ENCODE results near the gene TMEM163. TPM values are rescaled to one million over a fixed set of nuclear protein-coding genes. Genes with fewer than 3 reads are reported as not detected.

The TMEM163 gene
- total and polyA plus RNA-seq, 2 of the 13 experiments (the other 11 are each of a cell fraction or from before 2014, with no cell fraction given), result 0.05 TPM; not detected in 1

DNA sequence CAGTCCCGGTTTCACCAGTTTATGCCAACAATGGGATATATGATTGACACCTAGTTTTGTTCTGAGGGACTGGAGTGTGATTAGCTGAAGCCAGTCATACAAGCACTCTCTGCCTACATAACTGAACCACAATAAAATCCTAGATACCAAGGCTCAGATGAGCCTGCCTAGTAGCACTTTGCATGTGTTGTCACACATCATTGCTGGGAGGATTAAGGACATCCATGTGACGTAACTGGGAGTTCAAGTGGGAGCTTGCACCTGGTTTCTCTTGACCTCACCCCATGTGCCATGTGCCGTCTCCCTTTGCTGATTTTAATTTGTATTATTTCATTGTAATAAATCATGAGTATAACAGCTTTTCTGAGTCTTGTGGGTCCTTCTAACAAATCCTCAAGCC is 90.3 kb downstream of the TMEM163 start:
- H3K4me3 ChIP-seq (replicated peaks in 1 of 3; ENCODE audit: insufficient read depth in 1 of 3, low read depth in 2 of 3, low read length in 3 of 3), result no peak overlapping the region
- in situ Hi-C loops (cut with HindIII; ENCODE audit: extremely low pct_ligation_motif_present, low pct_unique_long_range_greater_than_20kb) (no loop called here), intact Hi-C loops (cut with micrococcal nuclease; ENCODE audit: unreplicated experiment) (no loop called here)
- DNase-seq (ENCODE audit: low spot score) (no peak), FAIRE-seq (no peak), ATAC-seq (no peak)
- no peaks in the 10 kb centered on the region for H4K20me1 ChIP-seq (ENCODE audit: insufficient read depth, low read length)
- POLR2A ChIA-PET, result no interaction called here
- no peak overlapping the region for H2AFZ ChIP-seq (ENCODE audit: low read length)
- H3K79me2 ChIP-seq (ENCODE audit: insufficient read depth, low read length), result no peaks in the 10 kb centered on the region
- no peak for TF ChIP-seq SALL2 (CRISPR knock-in tag; IDR thresholded peaks at IDR 0.05)
- no peak for TF ChIP-seq MBD4 (IDR thresholded peaks at IDR 0.05; ENCODE audit: borderline replicate concordance, low read length)
- TF ChIP-seq, protein P1, sequence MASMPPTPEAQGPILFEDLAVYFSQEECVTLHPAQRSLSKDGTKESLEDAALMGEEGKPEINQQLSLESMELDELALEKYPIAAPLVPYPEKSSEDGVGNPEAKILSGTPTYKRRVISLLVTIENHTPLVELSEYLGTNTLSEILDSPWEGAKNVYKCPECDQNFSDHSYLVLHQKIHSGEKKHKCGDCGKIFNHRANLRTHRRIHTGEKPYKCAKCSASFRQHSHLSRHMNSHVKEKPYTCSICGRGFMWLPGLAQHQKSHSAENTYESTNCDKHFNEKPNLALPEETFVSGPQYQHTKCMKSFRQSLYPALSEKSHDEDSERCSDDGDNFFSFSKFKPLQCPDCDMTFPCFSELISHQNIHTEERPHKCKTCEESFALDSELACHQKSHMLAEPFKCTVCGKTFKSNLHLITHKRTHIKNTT (CRISPR knock-in tag; IDR thresholded peaks at IDR 0.05), result no peak
- TF ChIP-seq CREB1 (IDR thresholded peaks at IDR 0.05), result peak; percentile 63
- no peak for TF ChIP-seq CREB1 (CRISPR knock-in tag; IDR thresholded peaks at IDR 0.05)
- TF ChIP-seq ONECUT2 (CRISPR knock-in tag; IDR thresholded peaks at IDR 0.05), result no peak
- TF ChIP-seq, protein P2, sequence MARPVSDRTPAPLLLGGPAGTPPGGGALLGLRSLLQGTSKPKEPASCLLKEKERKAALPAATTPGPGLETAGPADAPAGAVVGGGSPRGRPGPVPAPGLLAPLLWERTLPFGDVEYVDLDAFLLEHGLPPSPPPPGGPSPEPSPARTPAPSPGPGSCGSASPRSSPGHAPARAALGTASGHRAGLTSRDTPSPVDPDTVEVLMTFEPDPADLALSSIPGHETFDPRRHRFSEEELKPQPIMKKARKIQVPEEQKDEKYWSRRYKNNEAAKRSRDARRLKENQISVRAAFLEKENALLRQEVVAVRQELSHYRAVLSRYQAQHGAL (CRISPR knock-in tag; IDR thresholded peaks at IDR 0.05; ENCODE audit: not compliant biosample characterization), result no peak
- TF ChIP-seq ZBTB38 (CRISPR knock-in tag; IDR thresholded peaks at IDR 0.05), result no peak
- TF ChIP-seq TRIM24 (CRISPR knock-in tag; IDR thresholded peaks at IDR 0.05), result no peak
- TF ChIP-seq, protein P3, sequence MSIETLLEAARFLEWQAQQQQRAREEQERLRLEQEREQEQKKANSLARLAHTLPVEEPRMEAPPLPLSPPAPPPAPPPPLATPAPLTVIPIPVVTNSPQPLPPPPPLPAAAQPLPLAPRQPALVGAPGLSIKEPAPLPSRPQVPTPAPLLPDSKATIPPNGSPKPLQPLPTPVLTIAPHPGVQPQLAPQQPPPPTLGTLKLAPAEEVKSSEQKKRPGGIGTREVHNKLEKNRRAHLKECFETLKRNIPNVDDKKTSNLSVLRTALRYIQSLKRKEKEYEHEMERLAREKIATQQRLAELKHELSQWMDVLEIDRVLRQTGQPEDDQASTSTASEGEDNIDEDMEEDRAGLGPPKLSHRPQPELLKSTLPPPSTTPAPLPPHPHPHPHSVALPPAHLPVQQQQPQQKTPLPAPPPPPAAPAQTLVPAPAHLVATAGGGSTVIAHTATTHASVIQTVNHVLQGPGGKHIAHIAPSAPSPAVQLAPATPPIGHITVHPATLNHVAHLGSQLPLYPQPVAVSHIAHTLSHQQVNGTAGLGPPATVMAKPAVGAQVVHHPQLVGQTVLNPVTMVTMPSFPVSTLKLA (IDR thresholded peaks at IDR 0.05), result peak; percentile 63
- 19% methylated on average over 3 of the region's 3 CpGs for WGBS (ENCODE audit: low lambda C conversion rate)
- H3K27me3 ChIP-seq (ENCODE audit: control insufficient read depth in 1 of 2, insufficient read depth in 2 of 2, low read length in 2 of 2), result peaks cover 0 to 4% of the 10 kb centered on the region in 2 experiments; a peak in 3 of 5 replicates
- no peaks in the 10 kb centered on the region for H3K36me3 ChIP-seq (replicated peaks in 1 of 2; ENCODE audit: control insufficient read depth in 1 of 2, insufficient read depth in 2 of 2, low read length in 2 of 2)
- CTCF ChIA-PET (ENCODE audit: low intra/inter-chr PET ratio, low total read pairs), result no interaction called here
- H3K4me1 ChIP-seq (ENCODE audit: insufficient read depth, low read length), result no peaks in the 10 kb centered on the region
- H3K9ac ChIP-seq (ENCODE audit: insufficient read depth, low read depth, low read length), result no peak overlapping the region
- no peak overlapping the region for H3K4me2 ChIP-seq (ENCODE audit: low read depth, low read length)
- no peaks in the 10 kb centered on the region for H3K9me3 ChIP-seq (ENCODE audit: low read length)
- no TSS peak for BruUV-seq (replicated peaks)
- no peak overlapping the region for H3K27ac ChIP-seq (ENCODE audit: extremely low read length, insufficient read depth, low read length)

All from HepG2 (cell line).